Measurements from ENCODE around the gene LSR.

GRCh38 chr19:35261356-35262100 is 12.7 kb downstream of the LSR start:
- TF ChIP-seq CTCF (conservative IDR thresholded peaks at IDR 0.05; ENCODE audit: low read depth, low read length) (no peak), FOS (IDR thresholded peaks at IDR 0.05; ENCODE audit: low read depth, low read length) (no peak), NFE2L2 (IDR thresholded peaks at IDR 0.05; ENCODE audit: low read depth, low read length) (no peak), BHLHE40 (IDR thresholded peaks at IDR 0.05; ENCODE audit: low read depth, low read length) (no peak), POLR2A (IDR thresholded peaks at IDR 0.05; ENCODE audit: low read depth, low read length) (no peak), CEBPB (IDR thresholded peaks at IDR 0.05; ENCODE audit: low read depth, low read length) (no peak), SMC3 (IDR thresholded peaks at IDR 0.05; ENCODE audit: low read depth, low read length) (no peak), ELK1 (IDR thresholded peaks at IDR 0.05; ENCODE audit: borderline replicate concordance, low read depth, low read length) (no peak)

All from IMR-90 (cell line).